ENCODE measurements around the gene APOA5.

GRCh38 chr11:116794851-116795250 is 3.2 kb upstream of the APOA5 start:
- no peak for TF ChIP-seq CTCF (IDR thresholded peaks at IDR 0.05)
- TF ChIP-seq EZH2 (IDR thresholded peaks at IDR 0.05): no peak
- no peak for TF ChIP-seq EZH2phosphoT487 (IDR thresholded peaks at IDR 0.05)

Measured in neural progenitor cell (in vitro differentiated cells).